ENCODE measurements around the gene POFUT1. TPM values are rescaled to one million over a fixed set of nuclear protein-coding genes. Genes with fewer than 3 reads are reported as not detected.

Gene POFUT1
- polyA plus RNA-seq, 3 donors: 10.9 to 22.8 (median 11.8) TPM

GRCh38 chr20:32277361-32278198 is 69.9 kb downstream of the POFUT1 start, which contains the start of gene KIF3B:
Gene KIF3B (plus strand): TSS chr20:32277651. CDS start chr20:32309778, 32,127 bp downstream.
- H3K4me3 ChIP-seq (replicated peaks in 1 of 3; ENCODE audit: low read depth in 2 of 3, low read length in 3 of 3): peak within 1 kb of the TSS; percentile 76 to 89 (median 88)
- intact Hi-C loops (cut with micrococcal nuclease): no loop called here
- peaks cover 8 to 19% of the 10 kb centered on the region in 2 donors for H3K36me3 Mint-ChIP-seq
- H3K27me3 ChIP-seq (ENCODE audit: control insufficient read depth in 2 of 2, insufficient read depth in 2 of 2, low read length in 2 of 2): no peaks in the 10 kb centered on the region
- H3K36me3 ChIP-seq (replicated peaks in 1 of 2; ENCODE audit: control insufficient read depth in 1 of 2, insufficient read depth in 2 of 2, low read length in 2 of 2): peaks cover 0 to 19% of the 10 kb centered on the region in 2 donors
- peaks cover 24 to 35% of the 10 kb centered on the region in 2 donors for H3K4me1 ChIP-seq (ENCODE audit: control insufficient read depth in 1 of 2, insufficient read depth in 2 of 2, low read length in 2 of 2)
- H3K4me3 Mint-ChIP-seq: peak within 1 kb of the TSS; percentile 81 to 88
- peak within 1 kb of the TSS; percentile 96 for H3K4me2 ChIP-seq (replicated peaks; ENCODE audit: extremely low read depth, low read length, poor library complexity, severe bottlenecking)
- peak within 1 kb of the TSS; percentile 33 to 78 for H3K27ac ChIP-seq (ENCODE audit: low read depth in 1 of 2, low read length in 2 of 2)
- peaks cover 30% of the 10 kb centered on the region for H3K4me1 Mint-ChIP-seq
- no peak for TF ChIP-seq CTCF (IDR thresholded peaks at IDR 0.05)
- H3K9me3 Mint-ChIP-seq: peaks cover 0 to 4% (median 0%) of the 10 kb centered on the region in 7 donors
- H2AFZ ChIP-seq (ENCODE audit: insufficient read depth, low read depth, low read length, poor library complexity, severe bottlenecking): peak within 1 kb of the TSS; percentile 93
- H3K79me2 ChIP-seq (ENCODE audit: insufficient read depth, low read length): peaks cover 40% of the 10 kb centered on the region
- H4K20me1 ChIP-seq (ENCODE audit: insufficient read depth, low read length): peaks cover 9% of the 10 kb centered on the region
- peak; percentile 81 to 89 (median 86) for DNase-seq
- H3K27me3 Mint-ChIP-seq (ENCODE audit: low read depth in 3 of 3): peaks cover 0 to 2% (median 0%) of the 10 kb centered on the region in 3 donors
- peak within 1 kb of the TSS; percentile 77 for H3K9ac ChIP-seq (ENCODE audit: insufficient read depth, low read length, poor library complexity, severe bottlenecking)
- no peaks in the 10 kb centered on the region for H3K9me3 ChIP-seq (replicated peaks in 1 of 2; ENCODE audit: control insufficient read depth in 1 of 2, insufficient read depth in 1 of 2, low read length in 2 of 2)
- H3K27ac Mint-ChIP-seq: peak within 1 kb of the TSS; percentile 46 to 88 (median 76)
- WGBS (ENCODE audit: insufficient coverage): 1% methylated on average over 56 of the region's 62 CpGs

- H3K27me3 Mint-ChIP-seq (ENCODE audit: low read depth in 3 of 3): peaks cover 0 to 2% (median 0%) of the 10 kb centered on the region in 3 donors
- Histone ChIP-seq H3K9ac (ENCODE audit: insufficient read depth, low read length, poor library complexity, severe bottlenecking) (peak overlapping the region; percentile 77), H3K27ac (ENCODE audit: low read depth in 1 of 2, low read length in 2 of 2) (peak overlapping the region; percentile 33 to 78), H2AFZ (ENCODE audit: insufficient read depth, low read depth, low read length, poor library complexity, severe bottlenecking) (peak overlapping the region; percentile 93), H4K20me1 (ENCODE audit: insufficient read depth, low read length) (peaks cover 9% of the 10 kb centered on the region), H3K27me3 (ENCODE audit: control insufficient read depth in 2 of 2, insufficient read depth in 2 of 2, low read length in 2 of 2) (no peaks in the 10 kb centered on the region), H3K36me3 (replicated peaks in 1 of 2; ENCODE audit: control insufficient read depth in 1 of 2, insufficient read depth in 2 of 2, low read length in 2 of 2) (peaks cover 0 to 20% of the 10 kb centered on the region in 2 donors), H3K79me2 (ENCODE audit: insufficient read depth, low read length) (peaks cover 42% of the 10 kb centered on the region), H3K4me3 (replicated peaks in 1 of 3; ENCODE audit: low read depth in 2 of 3, low read length in 3 of 3) (peak overlapping the region; percentile 76 to 89 (median 88)), H3K9me3 (replicated peaks in 1 of 2; ENCODE audit: control insufficient read depth in 1 of 2, insufficient read depth in 1 of 2, low read length in 2 of 2) (no peaks in the 10 kb centered on the region), H3K4me1 (ENCODE audit: control insufficient read depth in 1 of 2, insufficient read depth in 2 of 2, low read length in 2 of 2) (peaks cover 24 to 33% of the 10 kb centered on the region in 2 donors), H3K4me2 (replicated peaks; ENCODE audit: extremely low read depth, low read length, poor library complexity, severe bottlenecking) (peak overlapping the region; percentile 96)
- peaks cover 26% of the 10 kb centered on the region for H3K4me1 Mint-ChIP-seq
- TF ChIP-seq CTCF (IDR thresholded peaks at IDR 0.05): no peak
- peak overlapping the region; percentile 81 to 88 for H3K4me3 Mint-ChIP-seq
- WGBS (ENCODE audit: insufficient coverage): 25% methylated on average over 2 of the region's 4 CpGs
- peak overlapping the region in 6 of 7 donors; percentile 57 to 88 (median 80) for H3K27ac Mint-ChIP-seq
- intact Hi-C loops (cut with micrococcal nuclease): no loop called here
- peak in 2 of 3 donors; percentile 35 to 36 for DNase-seq
- peaks cover 8 to 20% of the 10 kb centered on the region in 2 donors for H3K36me3 Mint-ChIP-seq
- peaks cover 0 to 4% (median 0%) of the 10 kb centered on the region in 7 donors for H3K9me3 Mint-ChIP-seq
Observed at GRCh38 chr20:32278199-32278643, 70.5 kb downstream of the POFUT1 start.

Measured in CD14-positive monocyte (primary cell).